Motor neuron (in vitro differentiated cells): ENCODE results near the gene IQCF5. TPM values are rescaled to one million over a fixed set of nuclear protein-coding genes. Genes with fewer than 3 reads are reported as not detected.
"Not testable (repeated sequence)": the region's sequence is repeated elsewhere in the genome, so short reads cannot be mapped to it uniquely, and the experiment has no call there.

ENCODE experiments used
- ATAC-seq, 8 experiments: fragments of 200-7000 bp; cut with Tn5 transposase; replicated peaks in 6 of 8; 2 replicates each; pipeline ENCODE4 v1.8.0; 2021; ENCODE audit warnings: mild to moderate bottlenecking in 8 of 8, moderate library complexity in 8 of 8
- H3K27ac ChIP-seq, 2 donors: fragments of 250-450 bp; sonication (Bioruptor Pico); 2 replicates each; pipeline ENCODE4 v1.9.0; 2021; ENCODE audit warnings: antibody characterized with exemption in 2 of 2, mild to moderate bottlenecking in 2 of 2, moderate library complexity in 1 of 2
- H3K4me1 ChIP-seq, 2 donors: fragments of 250-450 bp; sonication (Bioruptor Pico); replicated peaks in 1 of 2; 2 replicates each; pipeline ENCODE4 v1.6.1; 2021; ENCODE audit warnings: antibody characterized with exemption in 2 of 2, mild to moderate bottlenecking in 2 of 2, moderate library complexity in 1 of 2
- H3K4me3 ChIP-seq, 5 donors: fragments of 250-450 bp; sonication (Bioruptor Pico); 2 replicates each; pipeline ENCODE4 v1.9.0; 2021; ENCODE audit warnings: antibody characterized with exemption in 5 of 5, mild to moderate bottlenecking in 5 of 5, moderate library complexity in 4 of 5
- WGBS, 10 experiments: fragments of 450-650 bp; shearing (Covaris generic); methylation state at CpG; one replicate each; pipeline ENCODE4 v1.0.0; 2022; 5-methylcytosine and 5-hydroxymethylcytosine counted together
- in situ Hi-C, 9 experiments: fragments of 400-800 bp; cut with MboI; loops; one replicate each; pipeline ENCODE4 v1.15.0; 2021; ENCODE audit warnings: low sequenced_read_pairs in 9 of 9, low pct_unique_long_range_greater_than_20kb in 2 of 9; ENCODE audit not compliant: unreplicated experiment in 9 of 9
- total RNA-seq, 8 experiments: library from RNA; unstranded; fragments of 300-600 nt; gene quantifications; 2 replicates each; pipeline versions ENCODE4 v1.2.3 to v1.2.4, GENCODE V29; 2022

IQCF5 gene
- total RNA-seq, 8 experiments from 2014 or later = not detected

GRCh38 chr3:51855411-51855810, 20.0 kb downstream of the IQCF5 start:
- H3K27ac ChIP-seq, ATAC-seq, H3K4me1 ChIP-seq, in situ Hi-C loops, H3K4me3 ChIP-seq: not testable (repeated sequence)
- 40 to 100% (median 64%) methylated on average over 1 of the region's 1 CpG; no CpG with 5 or more reads in 6 of the 10 experiments for WGBS, 10 experiments

- H3K4me1 ChIP-seq = no peaks in the 10 kb centered on the region
- ATAC-seq = peak in 1 of 8 experiments; percentile 58
- no peak overlapping the region for H3K4me3 ChIP-seq
- in situ Hi-C loops = no loop called here
- WGBS, 10 experiments = 23 to 81% (median 65%) methylated on average over 3 to 7 of the region's 7 CpGs
- H3K27ac ChIP-seq = no peak overlapping the region
These were observed 30.3 kb downstream of the IQCF5 start for GRCh38 chr3:51845129-51845528.

DNA sequence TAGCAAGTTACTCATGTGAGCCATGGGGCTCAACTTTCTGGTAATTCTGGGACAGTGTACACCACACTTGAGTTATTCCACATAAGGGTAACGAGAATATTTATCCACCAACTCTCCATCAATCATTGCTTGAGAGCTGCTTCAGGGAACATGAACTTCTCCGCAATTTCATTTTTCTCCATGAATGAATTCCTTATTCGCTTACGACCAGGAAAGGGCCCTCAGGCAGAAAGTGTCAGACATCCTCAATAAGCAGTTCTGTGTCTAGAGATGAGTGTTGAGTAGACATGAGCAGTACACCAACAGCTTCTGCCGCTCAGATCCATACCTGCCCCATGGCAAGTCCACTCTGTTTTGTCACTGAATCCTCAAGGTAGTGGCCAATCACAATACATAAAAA, 38.8 kb downstream of the IQCF5 start:
- WGBS, 10 experiments = 0 to 100% (median 72%) methylated on average over 1 to 5 of the region's 5 CpGs; no CpG with 5 or more reads in 1 of the 10 experiments
- Histone ChIP-seq H3K4me3 (no peak overlapping the region), H3K27ac (no peak overlapping the region), H3K4me1 (no peaks in the 10 kb centered on the region)
- in situ Hi-C loops = no loop called here
- no peak for ATAC-seq

GRCh38 chr3:51830836-51831385, 44.5 kb downstream of the IQCF5 start:
- in situ Hi-C loops = no loop called here
- H3K27ac ChIP-seq = no peak overlapping the region
- H3K4me3 ChIP-seq = no peak overlapping the region
- WGBS, 10 experiments = 10 to 48% (median 28%) methylated on average over 2 to 3 of the region's 4 CpGs; no CpG with 5 or more reads in 5 of the 10 experiments
- peak in 5 of 8 experiments; percentile 45 to 98 (median 87) for ATAC-seq
- H3K4me1 ChIP-seq = no peaks in the 10 kb centered on the region

DNA sequence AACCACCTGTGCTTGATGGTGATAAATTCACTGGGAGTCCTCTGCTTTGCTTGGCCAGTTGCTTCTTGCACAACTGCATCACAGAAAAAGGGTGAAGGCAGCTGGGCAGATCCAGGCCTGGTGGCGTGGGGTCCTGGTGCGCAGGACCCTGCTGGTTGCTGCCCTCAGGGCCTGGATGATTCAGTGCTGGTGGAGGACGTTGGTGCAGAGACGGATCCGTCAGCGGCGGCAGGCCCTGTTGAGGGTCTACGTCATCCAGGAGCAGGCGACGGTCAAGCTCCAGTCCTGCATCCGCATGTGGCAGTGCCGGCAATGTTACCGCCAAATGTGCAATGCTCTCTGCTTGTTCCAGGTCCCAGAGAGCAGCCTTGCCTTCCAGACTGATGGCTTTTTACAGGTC, 45.1 kb downstream of the IQCF5 start:
- Histone ChIP-seq H3K4me3 (no peak overlapping the region), H3K27ac (no peak overlapping the region), H3K4me1 (no peaks in the 10 kb centered on the region)
- ATAC-seq = no peak
- WGBS, 10 experiments = 63 to 100% (median 82%) methylated on average over 2 to 10 of the region's 13 CpGs; no CpG with 5 or more reads in 6 of the 10 experiments
- in situ Hi-C loops = no loop called here

GRCh38 chr3:51828297-51828696, 47.1 kb downstream of the IQCF5 start:
- in situ Hi-C loops = no loop called here
- no peak for ATAC-seq
- Histone ChIP-seq H3K4me1 (no peaks in the 10 kb centered on the region), H3K27ac (no peak overlapping the region), H3K4me3 (no peak overlapping the region)
- 0 to 89% (median 41%) methylated on average over 1 of the region's 1 CpG; no CpG with 5 or more reads in 2 of the 10 experiments for WGBS, 10 experiments

Other genes starting within 250 kb of the IQCF5 start
- 10 to 100 TPM; 16.6 to 64.7 (median 33.0) TPM for gene TEX264, start 204.3 kb downstream of the IQCF5 start, total RNA-seq
- gene GRM2, start 168.5 kb downstream of the IQCF5 start, total RNA-seq = 10 to 100 TPM in 1 of 8 experiments, 1 to 10 TPM in 3, under 1 TPM in 4; 0.27 to 22.1 (median 2.5) TPM
- not detected for gene IQCF6, start 96.4 kb downstream of the IQCF5 start, total RNA-seq
- gene IQCF2, start 14.0 kb downstream of the IQCF5 start, total RNA-seq = not detected
- gene IQCF1, start 27.8 kb upstream of the IQCF5 start, total RNA-seq = under 1 TPM in 1 of 8 experiments, not detected in 7; 0.22 TPM
- gene RRP9, start 66.3 kb upstream of the IQCF5 start, total RNA-seq = 10 to 100 TPM; 12.0 to 55.7 (median 21.9) TPM
- 10 to 100 TPM in 3 of 8 experiments, 1 to 10 TPM in 5; 2.7 to 40.4 (median 6.9) TPM for gene PARP3, start 66.8 kb upstream of the IQCF5 start, total RNA-seq
- gene GPR62, start 79.8 kb upstream of the IQCF5 start, total RNA-seq = 1 to 10 TPM in 1 of 8 experiments, under 1 TPM in 6, not detected in 1; 0.25 to 2.3 (median 0.66) TPM
- 100 to 1,000 TPM in 5 of 8 experiments, 10 to 100 TPM in 3; 10.6 to 338 (median 121) TPM for gene PCBP4, start 91.9 kb upstream of the IQCF5 start, total RNA-seq
- gene ABHD14B, start 98.4 kb upstream of the IQCF5 start, total RNA-seq = 10 to 100 TPM in 4 of 8 experiments, 1 to 10 TPM in 4; 2.8 to 62.1 (median 13.7) TPM
- gene ABHD14A, start 99.5 kb upstream of the IQCF5 start, total RNA-seq = 10 to 100 TPM in 7 of 8 experiments, 1 to 10 TPM in 1; 7.4 to 46.3 (median 30.8) TPM
- gene ACY1, start 107.9 kb upstream of the IQCF5 start, total RNA-seq = 100 to 1,000 TPM in 1 of 8 experiments, 10 to 100 TPM in 6, 1 to 10 TPM in 1; 6.0 to 136 (median 22.4) TPM
- 1,000 to 10,000 TPM; 1,304 to 2,666 (median 2,366) TPM for gene RPL29, start 120.3 kb upstream of the IQCF5 start, total RNA-seq
- 10 to 100 TPM in 2 of 8 experiments, 1 to 10 TPM in 6; 6.9 to 12.9 (median 8.8) TPM for gene DUSP7, start 181.0 kb upstream of the IQCF5 start, total RNA-seq